HUES48 (cell line): ENCODE data around the gene TNFSF12.
"Not testable (repeated sequence)": the region's sequence is repeated elsewhere in the genome, so short reads cannot be mapped to it uniquely, and the experiment has no call there.

Experiments used
- H3K27ac ChIP-seq: one replicate; pipeline ENCODE4 v1.7.0; 2013; ENCODE audit warnings: low read depth, low read length, inconsistent platforms
- H3K27me3 ChIP-seq: 2 replicates; pipeline ENCODE4 v1.6.1; 2013; ENCODE audit warnings: mild to moderate bottlenecking, low read length; ENCODE audit not compliant: control insufficient read depth, insufficient read depth
- H3K36me3 ChIP-seq: 2 replicates; pipeline ENCODE4 v1.6.1; 2013; ENCODE audit warnings: low read length; ENCODE audit not compliant: control insufficient read depth, insufficient read depth
- H3K4me1 ChIP-seq: 2 replicates; pipeline ENCODE4 v1.6.1; 2013; ENCODE audit warnings: mild to moderate bottlenecking, low read length; ENCODE audit not compliant: control insufficient read depth, insufficient read depth
- H3K4me3 ChIP-seq: 2 replicates; pipeline ENCODE4 v1.5.1; 2013; ENCODE audit warnings: mild to moderate bottlenecking, low read depth, low read length
- H3K9ac ChIP-seq: 2 replicates; pipeline ENCODE4 v1.6.1; 2013; ENCODE audit warnings: mild to moderate bottlenecking, low read depth, low read length, moderate library complexity
- H3K9me3 ChIP-seq: 2 replicates; pipeline ENCODE4 v1.6.1; 2013; ENCODE audit warnings: low read length; ENCODE audit not compliant: control insufficient read depth, insufficient read depth

Gene TNFSF12

DNA sequence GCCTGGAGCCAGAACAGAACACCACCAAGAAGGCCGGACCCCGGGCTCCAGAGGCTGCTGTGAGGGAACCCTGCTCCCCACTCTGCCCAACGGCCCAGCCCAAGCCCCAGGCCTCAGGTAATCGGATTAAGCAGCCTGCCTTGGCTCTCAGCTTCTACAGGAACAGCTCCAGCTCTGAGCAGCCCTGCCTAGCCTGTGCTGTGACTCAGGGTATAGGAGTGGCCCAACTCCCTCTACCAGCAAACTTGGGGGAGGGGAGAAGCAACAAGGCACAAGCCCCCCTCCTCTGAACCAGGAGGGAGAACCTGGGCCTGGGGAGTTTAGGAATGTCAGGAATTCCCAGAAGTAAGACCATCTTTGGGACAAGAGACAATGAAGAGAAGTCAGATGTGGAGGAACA lies 41.9 kb downstream of the TNFSF12 start:
- H3K27me3 ChIP-seq, result no peaks in the 10 kb centered on the region
- peaks cover 14% of the 10 kb centered on the region for H3K4me1 ChIP-seq
- 0 out of 2 replicates have a peak overlapping the region, but pooled peaks have one; percentile 28 for H3K4me3 ChIP-seq
- H3K36me3 ChIP-seq, result peaks cover 63% of the 10 kb centered on the region
- peak overlapping the region; percentile 72 for H3K9ac ChIP-seq
- H3K27ac ChIP-seq, result peak overlapping the region; percentile 96
- H3K9me3 ChIP-seq, result no peaks in the 10 kb centered on the region

DNA sequence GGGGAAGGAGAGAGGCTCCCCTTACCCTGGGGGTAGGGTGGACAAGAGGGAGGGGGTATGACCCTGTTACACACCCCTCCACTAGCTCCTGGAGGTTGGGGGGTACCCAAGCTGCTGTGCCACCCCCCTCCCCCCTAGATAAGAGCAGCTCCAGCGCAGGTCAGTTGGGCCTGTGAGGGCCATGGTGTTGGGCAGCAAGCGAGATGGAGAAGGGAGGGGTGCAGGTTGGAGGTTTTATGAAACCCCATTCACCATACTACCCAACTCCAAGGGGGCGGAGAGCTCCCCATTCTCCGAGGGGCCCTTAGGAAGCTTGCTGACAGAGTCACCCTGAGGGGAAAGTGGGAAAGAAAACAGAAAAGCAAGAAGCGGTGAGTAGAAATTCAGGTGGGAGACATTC lies 42.7 kb downstream of the TNFSF12 start:
- peaks cover 14% of the 10 kb centered on the region for H3K4me1 ChIP-seq
- H3K27ac ChIP-seq, result peak overlapping the region; percentile 96
- H3K4me3 ChIP-seq, result no peak overlapping the region
- H3K9ac ChIP-seq, result no peak overlapping the region
- H3K9me3 ChIP-seq, result no peaks in the 10 kb centered on the region
- peaks cover 68% of the 10 kb centered on the region for H3K36me3 ChIP-seq
- no peaks in the 10 kb centered on the region for H3K27me3 ChIP-seq

- peaks cover 14% of the 10 kb centered on the region for H3K4me1 ChIP-seq
- no peak overlapping the region for H3K9ac ChIP-seq
- no peak overlapping the region for H3K27ac ChIP-seq
- peaks cover 69% of the 10 kb centered on the region for H3K36me3 ChIP-seq
- H3K27me3 ChIP-seq, result no peaks in the 10 kb centered on the region
- no peak overlapping the region for H3K4me3 ChIP-seq
- H3K9me3 ChIP-seq, result no peaks in the 10 kb centered on the region
Measured at GRCh38 chr17:7592422-7593021, 43.7 kb downstream of the TNFSF12 start.

GRCh38 chr17:7593296-7593695 lies 44.4 kb downstream of the TNFSF12 start:
- Histone ChIP-seq H3K27ac (no peak overlapping the region), H3K9me3 (no peaks in the 10 kb centered on the region), H3K4me3 (no peak overlapping the region), H3K9ac (no peak overlapping the region), H3K36me3 (peaks cover 64% of the 10 kb centered on the region), H3K4me1 (peaks cover 14% of the 10 kb centered on the region), H3K27me3 (no peaks in the 10 kb centered on the region)

DNA sequence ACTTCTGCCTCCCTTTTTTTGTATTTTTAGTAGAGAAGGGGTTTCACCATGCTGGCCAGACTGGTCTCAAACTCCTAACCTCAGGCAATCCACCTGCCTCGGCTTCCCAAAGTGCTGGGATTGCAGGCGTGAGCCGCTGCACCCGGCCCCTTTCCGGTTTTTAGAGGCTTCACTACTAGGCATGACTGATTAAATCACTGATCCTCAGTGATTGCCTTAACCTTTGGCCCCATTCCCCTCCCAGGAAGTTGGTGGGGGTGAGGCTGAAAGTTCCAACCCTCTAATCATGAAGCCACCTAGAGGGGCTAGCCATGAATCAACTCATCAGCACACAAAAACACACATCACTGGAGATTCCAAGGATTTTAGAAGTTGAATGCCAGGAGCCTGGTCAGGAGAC lies 48.7 kb downstream of the TNFSF12 start:
- not testable (repeated sequence) for H3K9me3 ChIP-seq, H3K27me3 ChIP-seq, H3K27ac ChIP-seq, H3K9ac ChIP-seq, H3K4me1 ChIP-seq, H3K4me3 ChIP-seq
- H3K36me3 ChIP-seq, result peaks cover 85% of the 10 kb centered on the region

- Histone ChIP-seq H3K9ac (no peak overlapping the region), H3K36me3 (peaks cover 56% of the 10 kb centered on the region), H3K9me3 (no peaks in the 10 kb centered on the region), H3K4me3 (no peak overlapping the region), H3K4me1 (no peaks in the 10 kb centered on the region), H3K27ac (no peak overlapping the region), H3K27me3 (no peaks in the 10 kb centered on the region)
Measured at GRCh38 chr17:7606280-7606679, 57.4 kb downstream of the TNFSF12 start.
